ENCODE measurements around the gene SDK1.
"Not testable (repeated sequence)": the region's sequence is repeated elsewhere in the genome, so short reads cannot be mapped to it uniquely, and the experiment has no call there.

Gene SDK1

DNA sequence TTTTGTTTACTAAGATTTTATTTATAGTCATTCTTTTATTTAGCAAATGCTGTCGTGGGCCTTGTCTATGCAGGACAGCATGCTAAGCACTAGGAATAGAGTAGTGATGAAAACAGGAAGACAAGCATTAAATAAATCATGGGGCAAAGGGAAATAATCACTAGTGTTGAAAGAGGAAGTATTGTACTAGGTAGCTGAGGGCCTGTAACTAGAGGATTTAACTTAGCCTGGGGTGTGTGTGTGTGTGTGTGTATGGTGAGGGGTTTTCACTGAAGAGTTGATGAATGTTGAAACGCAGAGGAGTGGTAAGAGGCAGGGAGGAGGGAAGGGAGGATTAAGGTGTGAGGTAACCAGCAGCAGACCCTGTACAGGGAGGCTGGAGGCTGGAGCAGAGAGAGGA is 446.4 kb downstream of the SDK1 start:
- H3K4me1 ChIP-seq: no peaks in the 10 kb centered on the region
- H2AFZ ChIP-seq: no peak overlapping the region
- H3K4me3 ChIP-seq (ENCODE audit: low read depth, low read length): no peak overlapping the region
- H3K79me2 ChIP-seq: no peaks in the 10 kb centered on the region
- H3K27ac ChIP-seq: no peak overlapping the region
- H3K4me2 ChIP-seq (ENCODE audit: low read length): no peak overlapping the region
- no peaks in the 10 kb centered on the region for H3K9me3 ChIP-seq (ENCODE audit: control insufficient read depth, low read length)
- no peak for TF ChIP-seq CTCF (IDR thresholded peaks at IDR 0.05)
- no peaks in the 10 kb centered on the region for H3K27me3 ChIP-seq (ENCODE audit: control insufficient read depth, insufficient read depth, low read length)
- no peaks in the 10 kb centered on the region for H3K36me3 ChIP-seq (ENCODE audit: control insufficient read depth, insufficient read depth, low read length)
- no peak overlapping the region for H3K9ac ChIP-seq

DNA sequence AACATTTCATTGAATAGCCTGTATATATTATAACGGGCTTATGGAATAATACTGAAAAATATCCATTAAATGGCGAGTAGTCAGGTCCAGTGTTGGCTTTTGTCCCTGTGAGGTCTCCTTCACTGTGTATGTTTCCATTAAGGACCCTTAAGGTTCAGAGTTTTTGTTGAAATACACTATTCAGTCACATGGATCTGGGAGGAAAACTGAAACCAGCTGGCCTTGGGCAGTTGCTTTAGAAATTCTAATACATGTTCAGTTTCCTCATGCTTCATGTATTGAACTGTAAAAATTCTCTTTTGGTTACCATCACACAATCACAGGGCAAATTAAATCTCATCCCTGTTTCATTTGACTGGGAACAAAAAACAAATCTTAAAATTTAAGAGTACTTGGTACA is 447.3 kb downstream of the SDK1 start:
- no peak overlapping the region for H3K27ac ChIP-seq
- H3K4me1 ChIP-seq: no peaks in the 10 kb centered on the region
- H3K9me3 ChIP-seq (ENCODE audit: control insufficient read depth, low read length): no peaks in the 10 kb centered on the region
- H3K27me3 ChIP-seq (ENCODE audit: control insufficient read depth, insufficient read depth, low read length): no peaks in the 10 kb centered on the region
- no peak overlapping the region for H3K4me3 ChIP-seq (ENCODE audit: low read depth, low read length)
- no peak for TF ChIP-seq CTCF (IDR thresholded peaks at IDR 0.05)
- H3K9ac ChIP-seq: no peak overlapping the region
- no peaks in the 10 kb centered on the region for H3K36me3 ChIP-seq (ENCODE audit: control insufficient read depth, insufficient read depth, low read length)
- no peaks in the 10 kb centered on the region for H3K79me2 ChIP-seq
- H3K4me2 ChIP-seq (ENCODE audit: low read length): no peak overlapping the region
- H2AFZ ChIP-seq: no peak overlapping the region

GRCh38 chr7:3753868-3754267 is 452.8 kb downstream of the SDK1 start:
- TF ChIP-seq CTCF (IDR thresholded peaks at IDR 0.05): no peak
- H3K9me3 ChIP-seq (ENCODE audit: control insufficient read depth, low read length): no peaks in the 10 kb centered on the region
- H3K27me3 ChIP-seq (ENCODE audit: control insufficient read depth, insufficient read depth, low read length): no peaks in the 10 kb centered on the region
- H3K4me1 ChIP-seq: no peaks in the 10 kb centered on the region
- no peak overlapping the region for H3K9ac ChIP-seq
- no peak overlapping the region for H3K4me3 ChIP-seq (ENCODE audit: low read depth, low read length)
- H3K4me2 ChIP-seq (ENCODE audit: low read length): no peak overlapping the region
- no peaks in the 10 kb centered on the region for H3K79me2 ChIP-seq
- no peaks in the 10 kb centered on the region for H3K36me3 ChIP-seq (ENCODE audit: control insufficient read depth, insufficient read depth, low read length)
- no peak overlapping the region for H3K27ac ChIP-seq
- H2AFZ ChIP-seq: no peak overlapping the region

- no peak overlapping the region for H2AFZ ChIP-seq
- H3K9ac ChIP-seq: no peak overlapping the region
- H3K4me3 ChIP-seq (ENCODE audit: low read depth, low read length): no peak overlapping the region
- no peaks in the 10 kb centered on the region for H3K4me1 ChIP-seq
- TF ChIP-seq CTCF (IDR thresholded peaks at IDR 0.05): no peak
- H3K36me3 ChIP-seq (ENCODE audit: control insufficient read depth, insufficient read depth, low read length): no peaks in the 10 kb centered on the region
- no peaks in the 10 kb centered on the region for H3K79me2 ChIP-seq
- no peak overlapping the region for H3K4me2 ChIP-seq (ENCODE audit: low read length)
- no peaks in the 10 kb centered on the region for H3K27me3 ChIP-seq (ENCODE audit: control insufficient read depth, insufficient read depth, low read length)
- no peaks in the 10 kb centered on the region for H3K9me3 ChIP-seq (ENCODE audit: control insufficient read depth, low read length)
- no peak overlapping the region for H3K27ac ChIP-seq
Observed at GRCh38 chr7:3754493-3755341, 453.7 kb downstream of the SDK1 start.

DNA sequence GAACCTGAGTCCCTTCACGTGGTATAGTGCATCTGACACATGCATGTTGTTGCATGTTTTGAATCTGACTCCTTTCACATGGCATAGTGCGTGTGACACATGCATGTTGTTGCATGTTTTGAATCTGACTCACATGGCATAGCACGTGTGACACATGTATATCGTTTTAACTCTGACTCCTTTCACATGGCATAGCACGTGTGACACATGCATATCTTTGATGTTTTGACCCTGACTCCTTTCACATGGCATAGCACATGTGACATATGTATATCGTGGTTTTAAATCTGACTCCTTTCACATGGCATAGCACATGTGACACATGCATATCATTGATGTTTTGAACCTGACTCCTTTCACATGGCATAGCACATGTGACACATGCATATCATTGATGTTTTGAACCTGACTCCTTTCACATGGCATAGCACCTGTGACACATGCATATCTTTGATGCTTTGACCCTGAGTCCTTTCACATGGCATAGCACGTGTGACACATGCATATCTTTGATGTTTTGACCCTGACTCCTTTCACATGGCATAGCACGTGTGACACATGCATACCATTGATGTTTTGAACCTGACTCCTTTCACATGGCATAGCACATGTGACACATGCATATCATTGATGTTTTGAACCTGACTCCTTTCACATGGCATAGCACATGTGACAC is 454.9 kb downstream of the SDK1 start:
- H3K27ac ChIP-seq; H3K79me2 ChIP-seq; H3K4me3 ChIP-seq (ENCODE audit: low read depth, low read length); H3K36me3 ChIP-seq (ENCODE audit: control insufficient read depth, insufficient read depth, low read length); H3K4me1 ChIP-seq; H3K27me3 ChIP-seq (ENCODE audit: control insufficient read depth, insufficient read depth, low read length); H3K9me3 ChIP-seq (ENCODE audit: control insufficient read depth, low read length); H3K4me2 ChIP-seq (ENCODE audit: low read length); H3K9ac ChIP-seq; H2AFZ ChIP-seq: not testable (repeated sequence)

Measured in parathyroid adenoma (tissue), 2 donors.